HG03135 (cell line): Measurements from ENCODE around the gene POTEM.
"Not testable (repeated sequence)": the region's sequence is repeated elsewhere in the genome, so short reads cannot be mapped to it uniquely, and the experiment has no call there.

Experiments used
- ATAC-seq: cut with Tn5 transposase; IDR thresholded peaks from one replicate; pipeline ENCODE4 v1.9.1; 2021; ENCODE audit warnings: mild to moderate bottlenecking, moderate library complexity; ENCODE audit not compliant: unreplicated experiment

The POTEM gene

DNA sequence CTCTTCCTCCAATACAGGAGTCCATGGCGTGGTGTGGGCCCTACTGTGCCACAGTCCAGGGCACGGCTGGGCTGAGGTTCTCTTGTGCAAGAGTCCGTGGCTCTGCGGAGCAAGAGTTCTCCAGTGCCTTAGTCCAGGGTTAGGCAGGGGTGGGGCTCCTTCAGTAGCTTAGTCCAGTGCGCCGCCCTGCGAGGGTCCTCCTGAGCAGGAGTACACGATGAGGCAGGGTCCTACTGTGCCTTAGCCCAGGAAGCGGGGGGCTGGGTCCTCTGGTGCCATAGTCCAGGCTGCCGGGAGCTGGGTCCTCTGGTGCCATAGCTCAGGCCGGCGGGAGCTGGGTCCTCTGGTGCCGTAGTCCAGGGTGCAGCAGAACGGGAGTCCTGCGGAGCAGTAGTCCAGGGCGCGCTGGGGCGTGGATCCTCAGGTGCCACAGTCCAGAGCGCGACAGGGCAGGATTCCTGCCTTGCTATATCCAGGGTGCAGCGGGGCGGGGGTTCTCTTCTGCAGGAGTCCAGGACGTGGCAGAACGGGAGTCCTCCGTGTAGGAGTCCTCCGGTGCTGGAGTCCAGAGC, 69.7 kb downstream of the POTEM start:
- ATAC-seq: not testable (repeated sequence)

DNA sequence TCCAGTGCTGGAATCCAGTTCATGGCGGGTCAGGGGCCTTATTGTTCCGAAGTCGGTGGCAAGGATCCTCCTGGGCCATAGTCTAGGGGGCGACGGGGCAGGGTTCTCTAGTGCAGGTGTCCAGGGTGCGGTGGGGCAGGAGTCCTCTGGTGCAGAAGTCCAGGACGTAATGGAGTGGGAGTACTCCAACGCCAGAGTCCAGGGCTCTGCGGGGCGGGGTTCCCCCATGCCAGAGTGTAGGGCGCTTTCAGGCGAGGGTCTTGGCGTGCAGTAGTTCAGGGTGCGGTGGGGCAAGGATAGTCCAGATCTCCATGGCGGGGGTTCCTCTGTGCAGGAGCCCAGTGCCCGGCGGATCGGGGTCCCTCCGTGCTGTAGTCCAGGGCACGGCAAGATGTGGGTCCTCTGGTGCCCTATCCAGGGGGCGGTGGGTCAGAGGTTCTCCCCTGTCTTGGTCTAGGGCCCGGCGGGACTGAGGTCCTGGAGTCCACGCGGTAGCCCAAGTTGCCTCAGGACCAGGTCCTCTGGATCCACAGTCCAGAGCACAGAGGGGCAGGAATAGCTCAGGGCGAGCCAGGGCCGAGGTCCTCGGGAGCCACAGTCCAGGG, 70.9 kb downstream of the POTEM start:
- not testable (repeated sequence) for ATAC-seq

DNA sequence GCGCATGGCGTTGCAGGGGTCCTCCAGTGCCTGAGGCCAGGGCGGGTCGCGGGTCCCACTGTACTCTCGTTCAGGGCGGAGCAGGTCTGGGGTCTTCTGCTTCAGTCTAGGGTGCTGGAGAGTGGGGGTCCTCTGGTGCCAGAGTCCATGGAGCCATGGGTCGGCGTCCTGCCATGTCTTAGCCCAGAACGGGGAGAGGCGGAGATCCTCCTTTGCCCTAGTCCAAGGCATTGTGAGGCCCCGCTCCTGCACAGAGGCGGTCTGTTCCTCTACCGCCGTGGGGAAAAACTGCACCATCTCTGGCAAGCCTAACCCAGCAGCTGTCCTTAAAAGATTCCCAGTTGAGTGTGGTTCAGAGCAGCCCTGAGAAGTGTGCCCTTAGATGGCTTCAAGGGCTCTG, 71.6 kb downstream of the POTEM start:
- ATAC-seq: not testable (repeated sequence)

DNA sequence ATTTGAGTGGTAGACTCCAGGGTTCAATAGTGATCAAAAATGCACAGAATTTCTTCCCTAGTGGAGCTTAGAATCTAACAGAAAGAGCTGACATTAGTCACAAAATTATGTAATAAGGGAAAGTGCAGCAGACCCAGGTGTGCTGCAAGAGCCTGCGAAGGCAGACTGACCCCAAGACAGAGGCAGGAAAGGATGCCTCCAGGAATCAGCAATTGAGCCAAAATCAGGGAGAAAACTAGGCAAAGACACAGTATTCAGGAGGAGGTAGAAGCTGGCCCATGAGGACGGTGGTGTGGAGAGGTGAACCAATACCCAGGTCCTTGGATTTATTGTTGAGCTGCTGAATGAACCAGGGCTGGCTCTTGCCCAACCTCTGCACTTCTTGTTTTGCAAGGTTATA, 76.2 kb downstream of the POTEM start:
- ATAC-seq: not testable (repeated sequence)
